DMS 273 treated with DMSO at 0.1 percent for 48 hours (cell line): ENCODE measurements around the gene IFITM5.
"Not testable (repeated sequence)": the region's sequence is repeated elsewhere in the genome, so short reads cannot be mapped to it uniquely, and the experiment has no call there.

Experiments
- DNase-seq: peaks from one replicate; lab custom pipeline; 2025; lab: John Stamatoyannopoulos, UW

IFITM5 gene

DNA sequence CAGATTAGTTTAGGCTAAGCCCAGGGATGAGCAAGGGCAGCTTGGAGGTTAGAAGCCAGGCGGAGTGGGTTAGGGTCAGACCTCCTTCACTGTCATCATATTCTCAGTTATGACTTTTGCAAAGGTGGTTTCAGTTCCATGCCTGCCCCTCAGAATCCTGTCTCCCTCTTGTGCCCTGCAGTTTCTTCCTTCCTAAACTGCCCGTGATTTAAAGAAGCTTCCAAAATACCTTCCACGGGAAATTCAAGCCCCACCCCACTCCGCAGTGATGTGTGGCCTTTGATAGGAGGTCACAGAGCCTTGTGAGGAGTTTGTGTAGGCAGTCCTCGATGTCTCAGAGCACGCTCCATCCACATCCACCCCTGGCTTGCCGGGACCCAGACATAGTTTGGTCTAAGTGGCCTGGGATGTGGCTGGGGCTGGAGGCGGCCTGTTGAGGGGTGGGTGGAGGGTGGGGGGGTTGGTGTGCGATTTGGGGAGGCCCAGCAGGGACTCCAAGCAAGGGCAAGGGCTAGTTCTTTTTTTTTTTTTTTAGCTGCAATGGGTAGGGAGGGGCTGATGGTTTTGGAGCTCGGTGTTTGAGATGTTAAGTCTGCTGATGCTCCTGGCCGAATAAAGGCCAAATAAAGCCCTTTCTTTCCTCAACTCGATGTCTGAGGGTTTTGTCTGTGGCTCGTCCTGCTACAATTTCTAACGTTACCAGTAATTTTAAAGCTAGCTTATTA is 12.9 kb upstream of the IFITM5 start:
- no peak for DNase-seq

DNA sequence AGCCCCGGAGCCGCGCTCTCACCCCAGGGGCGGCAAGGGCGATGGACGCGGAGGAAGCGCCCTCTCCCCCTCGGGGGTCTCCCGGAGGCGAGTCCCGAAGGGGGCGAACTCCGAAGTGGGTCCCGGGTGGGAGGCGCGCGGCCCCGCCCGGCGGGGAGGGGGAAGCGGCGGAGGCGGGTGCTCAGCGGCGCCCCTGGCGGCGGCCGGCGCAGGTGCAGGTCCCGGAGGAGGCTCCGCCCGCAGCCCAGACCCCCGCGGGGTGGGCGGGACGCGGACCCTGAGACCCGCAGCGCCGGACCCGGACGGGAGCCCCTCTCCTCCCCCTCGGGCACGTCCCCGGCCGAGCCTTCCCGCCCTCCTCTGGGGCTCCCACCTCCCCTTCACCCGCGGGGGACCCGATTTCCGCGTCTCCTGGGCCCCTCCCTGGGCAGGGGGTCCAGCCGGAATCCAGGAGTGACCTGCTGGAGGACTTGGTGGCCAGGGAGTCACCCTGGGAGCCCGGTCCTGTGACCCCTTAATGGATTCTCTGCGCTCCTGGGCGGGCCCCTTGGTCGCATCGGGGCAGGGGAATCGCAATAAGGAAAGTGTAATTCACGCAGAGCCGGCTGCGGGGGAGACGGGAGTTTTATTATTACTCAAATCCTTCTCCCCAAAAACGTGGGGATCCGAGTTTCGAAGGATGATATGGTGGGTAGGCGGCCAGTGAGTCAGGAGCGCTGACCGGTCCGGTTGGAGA is 11.9 kb upstream of the IFITM5 start:
- DNase-seq = not testable (repeated sequence)

DNA sequence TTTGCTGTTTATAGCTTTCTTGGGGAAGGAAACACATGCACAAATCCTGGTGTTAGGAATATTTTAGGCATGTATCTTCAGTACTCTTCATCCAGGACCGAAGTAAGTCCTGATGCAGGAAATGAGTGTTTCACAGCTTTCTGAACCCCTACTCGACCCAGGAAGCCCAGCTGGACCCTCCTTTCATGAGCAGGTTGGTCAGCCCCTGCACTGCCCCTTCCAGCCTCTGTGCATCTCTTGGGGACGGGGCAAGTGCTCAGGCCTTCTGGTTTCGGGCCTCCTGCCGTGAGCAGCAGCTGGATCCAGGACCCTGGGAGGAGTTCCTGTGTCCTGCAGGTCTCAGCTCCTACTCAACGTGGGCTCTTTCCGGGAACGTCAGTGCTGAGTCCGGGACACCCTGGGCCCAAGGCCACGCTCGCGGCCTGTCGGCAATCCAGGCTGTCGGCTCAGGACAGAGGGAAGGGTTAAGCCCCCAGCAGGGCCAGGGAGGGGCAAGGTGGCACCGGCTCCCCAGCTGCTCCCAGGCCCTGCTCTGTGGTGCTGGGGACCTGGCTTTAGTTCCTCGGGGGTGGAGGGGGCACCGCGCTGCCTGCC is 10.8 kb upstream of the IFITM5 start:
- not testable (repeated sequence) for DNase-seq

DNA sequence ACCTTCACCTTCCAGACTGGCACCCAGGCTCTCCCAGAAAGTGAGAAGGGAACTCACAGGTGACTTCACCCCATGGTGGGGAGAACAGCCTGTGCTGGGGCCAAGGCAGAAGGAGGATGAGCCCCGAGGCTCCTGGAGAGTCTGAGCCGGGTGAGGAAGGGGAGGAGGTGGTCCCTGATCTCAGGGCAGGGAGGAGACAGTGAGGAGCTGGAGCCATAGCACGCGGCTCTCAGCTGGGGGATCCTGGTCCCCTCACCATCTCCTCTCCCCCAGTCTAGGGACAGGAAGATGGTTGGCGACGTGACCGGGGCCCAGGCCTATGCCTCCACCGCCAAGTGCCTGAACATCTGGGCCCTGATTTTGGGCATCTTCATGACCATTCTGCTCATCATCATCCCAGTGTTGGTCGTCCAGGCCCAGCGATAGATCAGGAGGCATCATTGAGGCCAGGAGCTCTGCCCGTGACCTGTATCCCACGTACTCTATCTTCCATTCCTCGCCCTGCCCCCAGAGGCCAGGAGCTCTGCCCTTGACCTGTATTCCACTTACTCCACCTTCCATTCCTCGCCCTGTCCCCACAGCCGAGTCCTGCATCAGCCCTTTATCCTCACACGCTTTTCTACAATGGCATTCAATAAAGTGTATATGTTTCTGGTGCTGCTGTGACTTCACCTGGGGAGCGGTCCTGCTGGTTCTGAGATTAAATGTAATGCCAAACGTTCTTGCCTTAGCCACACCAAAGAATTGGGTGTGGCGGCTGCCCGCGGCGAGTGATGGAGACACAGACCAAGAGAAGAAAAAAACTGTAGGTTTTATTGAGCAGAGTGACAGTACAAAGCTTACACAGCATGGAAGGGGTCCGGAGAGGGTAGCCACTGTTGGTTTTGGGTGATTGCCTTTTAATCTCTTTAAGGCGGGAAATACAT is 9.7 kb upstream of the IFITM5 start:
- not testable (repeated sequence) for DNase-seq

DNA sequence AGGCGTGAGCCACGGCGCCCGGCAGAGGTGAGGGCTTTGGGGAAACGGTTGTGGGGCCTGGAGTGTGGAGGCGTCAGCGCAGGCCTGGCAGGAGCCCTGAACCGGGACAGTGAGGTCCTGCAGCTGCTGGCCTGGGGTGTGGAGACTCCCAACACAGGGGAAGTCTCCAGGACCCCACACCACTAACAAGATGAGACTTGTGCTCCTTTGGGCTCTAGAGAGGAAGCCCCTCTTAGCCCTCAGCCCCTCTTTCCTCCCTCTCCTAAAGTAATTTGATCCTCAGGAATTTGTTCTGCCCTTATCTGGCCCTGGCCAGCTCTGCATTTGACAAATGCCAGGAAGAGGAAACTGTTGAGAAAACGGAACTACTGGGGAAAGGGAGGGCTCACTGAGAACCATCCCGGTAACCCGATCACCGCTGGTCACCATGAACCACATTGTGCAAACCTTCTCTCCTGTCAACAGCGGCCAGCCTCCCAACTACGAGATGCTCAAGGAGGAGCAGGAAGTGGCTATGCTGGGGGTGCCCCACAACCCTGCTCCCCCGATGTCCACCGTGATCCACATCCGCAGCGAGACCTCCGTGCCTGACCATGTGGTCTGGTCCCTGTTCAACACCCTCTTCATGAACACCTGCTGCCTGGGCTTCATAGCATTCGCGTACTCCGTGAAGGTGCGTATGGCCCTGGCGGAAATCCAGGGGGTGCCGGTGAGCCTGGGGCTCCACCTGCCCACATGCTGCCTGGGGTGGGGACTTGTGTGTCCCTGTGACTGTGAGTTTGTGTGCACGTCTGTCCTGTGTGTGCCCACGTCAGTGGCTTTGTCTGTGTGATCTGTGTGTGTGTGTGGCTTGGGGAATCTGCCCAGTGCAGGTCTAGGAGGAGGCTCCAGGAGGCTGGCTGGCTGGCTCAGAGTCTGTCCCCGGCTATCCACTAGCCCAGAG is 8.7 kb upstream of the IFITM5 start, which contains the start of gene IFITM2:
TSS of gene IFITM2 (plus strand) at position 51 of the 943 bp plus-strand sequence. CDS start at position 428, 377 bp downstream.
- not testable (repeated sequence) for DNase-seq

DNA sequence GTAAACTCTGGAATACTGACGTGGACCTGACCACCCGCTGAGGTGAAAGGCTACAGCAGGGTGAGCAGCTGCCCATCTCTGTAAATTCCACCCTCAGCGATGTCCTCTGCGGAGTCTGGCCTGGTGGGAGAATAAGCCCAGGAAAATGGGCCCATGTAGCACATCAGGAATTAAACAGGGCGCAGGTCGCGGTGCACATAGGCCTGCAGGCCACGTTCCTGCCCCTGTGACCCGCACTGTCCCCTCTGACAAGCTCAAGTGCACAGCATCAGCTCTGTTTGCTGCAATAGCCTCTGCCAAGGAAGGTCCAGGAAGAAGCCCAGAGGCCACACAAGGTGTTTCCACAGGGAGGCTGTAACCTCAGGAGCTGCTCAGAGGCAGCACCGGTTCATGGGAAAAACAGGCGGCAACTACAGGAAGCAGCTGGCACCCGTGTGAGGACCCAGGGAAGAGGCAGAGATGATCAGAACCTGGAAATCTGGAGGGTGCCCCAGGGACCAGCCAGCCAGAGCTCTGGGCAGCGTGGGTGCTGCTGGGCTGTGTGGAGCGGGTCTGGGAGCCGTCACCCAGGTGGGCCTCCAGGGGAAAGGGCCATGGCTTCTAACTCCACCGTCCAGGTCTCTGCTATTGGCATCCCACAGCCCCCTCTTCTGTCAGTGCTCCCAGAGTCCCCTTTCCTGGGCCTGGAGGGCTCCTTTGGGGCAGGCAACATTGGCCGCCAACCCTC is 7.5 kb upstream of the IFITM5 start:
- DNase-seq = no peak

DNA sequence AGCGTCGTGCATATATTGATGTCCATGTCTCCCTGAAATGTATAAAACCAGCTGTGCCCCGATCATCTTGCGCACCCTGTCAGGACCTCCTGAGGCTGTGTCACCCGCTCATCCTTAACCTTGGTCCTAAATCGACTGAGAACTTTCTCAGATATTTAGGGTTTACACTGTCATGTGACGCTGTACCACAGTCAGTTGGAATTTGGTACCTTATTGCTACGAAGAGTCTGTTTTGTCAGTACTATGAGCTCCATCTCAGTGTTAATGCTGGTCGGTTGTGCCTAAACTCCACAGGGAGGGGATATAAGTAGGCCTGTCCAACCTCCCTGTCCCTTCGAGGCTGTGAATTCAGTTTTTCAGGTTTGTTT is 6.5 kb upstream of the IFITM5 start:
- no peak for DNase-seq

DNA sequence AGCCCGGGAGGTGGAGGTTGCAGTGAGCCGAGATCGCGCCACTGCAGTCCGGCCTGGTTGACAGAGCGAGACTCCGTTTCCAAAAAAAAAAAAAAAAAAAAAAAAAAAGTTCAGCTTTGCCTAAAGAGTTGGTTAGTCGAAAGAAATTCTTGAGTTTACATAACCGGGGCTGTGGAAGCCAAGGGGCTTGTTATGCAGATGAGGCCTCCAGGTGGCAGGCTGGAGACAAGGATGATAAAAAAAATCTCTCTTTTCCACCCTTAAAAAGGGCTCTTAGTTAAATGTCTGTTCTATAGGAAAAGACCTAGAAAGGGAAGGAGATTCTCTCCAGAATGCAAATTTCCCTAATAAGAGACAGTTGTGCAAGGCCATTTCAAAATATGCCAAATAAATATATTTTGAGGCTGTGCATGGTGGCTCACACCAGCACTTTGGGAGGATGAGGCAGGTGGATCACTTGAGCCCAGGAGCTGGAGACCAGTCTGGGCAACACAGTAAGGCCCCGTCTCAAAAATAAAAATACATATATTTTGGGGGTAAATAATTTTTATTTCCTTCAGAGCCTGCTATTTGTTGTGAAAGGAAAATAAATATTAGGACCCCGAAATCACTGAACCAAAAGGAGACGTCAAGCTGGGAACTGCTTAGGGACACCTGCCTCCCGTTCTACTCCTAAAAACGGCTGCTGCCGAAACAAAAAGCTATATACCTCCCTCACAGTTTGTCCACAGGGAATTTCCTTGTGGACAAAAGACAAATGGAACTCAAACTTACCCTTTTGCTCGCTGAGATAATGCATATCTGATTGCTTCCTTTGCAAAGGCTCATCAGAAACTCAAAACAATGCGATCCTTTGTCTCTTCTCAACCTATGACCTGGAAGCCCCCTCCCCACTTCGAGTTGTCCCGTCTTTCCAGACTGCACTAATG is 5.9 kb upstream of the IFITM5 start:
- no peak for DNase-seq

DNA sequence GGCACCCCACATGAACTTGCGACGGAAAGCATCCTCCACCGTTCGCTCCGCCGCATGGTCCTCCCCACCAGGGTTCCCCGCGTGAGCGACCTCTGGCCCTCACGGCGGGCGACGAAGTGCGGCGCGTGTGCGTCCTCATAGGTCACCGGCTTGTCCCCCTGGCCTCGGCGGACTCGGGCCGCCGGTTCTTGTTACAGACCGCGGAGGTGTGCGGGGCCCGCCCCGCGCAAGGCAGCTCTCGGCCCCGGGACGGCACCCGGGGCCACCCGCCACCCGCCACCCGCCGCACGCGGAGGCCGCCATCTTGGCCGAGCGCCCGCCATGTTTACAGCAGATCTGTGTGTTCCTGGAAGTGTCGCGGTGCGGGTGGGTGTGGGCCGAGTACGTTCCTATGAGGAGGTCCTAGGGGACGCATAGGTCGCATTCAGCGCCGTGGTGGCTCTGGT is 4.8 kb upstream of the IFITM5 start:
- no peak for DNase-seq

DNA sequence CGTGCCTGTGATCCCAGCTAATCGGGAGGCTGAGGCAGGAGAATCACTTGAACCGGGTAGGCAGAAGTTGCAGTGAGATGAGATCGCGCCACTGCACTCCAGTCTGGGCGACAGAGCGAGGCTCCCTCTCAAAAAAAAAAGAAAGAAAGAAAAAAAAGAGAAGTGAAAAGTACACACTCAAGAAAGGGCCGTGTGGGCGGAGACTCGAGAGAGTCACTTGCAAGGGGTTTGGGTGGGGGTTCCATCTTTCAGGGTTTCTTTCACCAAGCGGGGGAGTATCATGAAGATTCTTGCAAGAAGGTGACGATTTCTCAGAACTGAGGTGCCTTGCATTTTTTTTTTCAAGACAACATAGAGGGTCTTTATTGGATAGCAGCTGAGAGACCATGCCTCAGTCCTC is 4.0 kb upstream of the IFITM5 start:
- no peak for DNase-seq

DNA sequence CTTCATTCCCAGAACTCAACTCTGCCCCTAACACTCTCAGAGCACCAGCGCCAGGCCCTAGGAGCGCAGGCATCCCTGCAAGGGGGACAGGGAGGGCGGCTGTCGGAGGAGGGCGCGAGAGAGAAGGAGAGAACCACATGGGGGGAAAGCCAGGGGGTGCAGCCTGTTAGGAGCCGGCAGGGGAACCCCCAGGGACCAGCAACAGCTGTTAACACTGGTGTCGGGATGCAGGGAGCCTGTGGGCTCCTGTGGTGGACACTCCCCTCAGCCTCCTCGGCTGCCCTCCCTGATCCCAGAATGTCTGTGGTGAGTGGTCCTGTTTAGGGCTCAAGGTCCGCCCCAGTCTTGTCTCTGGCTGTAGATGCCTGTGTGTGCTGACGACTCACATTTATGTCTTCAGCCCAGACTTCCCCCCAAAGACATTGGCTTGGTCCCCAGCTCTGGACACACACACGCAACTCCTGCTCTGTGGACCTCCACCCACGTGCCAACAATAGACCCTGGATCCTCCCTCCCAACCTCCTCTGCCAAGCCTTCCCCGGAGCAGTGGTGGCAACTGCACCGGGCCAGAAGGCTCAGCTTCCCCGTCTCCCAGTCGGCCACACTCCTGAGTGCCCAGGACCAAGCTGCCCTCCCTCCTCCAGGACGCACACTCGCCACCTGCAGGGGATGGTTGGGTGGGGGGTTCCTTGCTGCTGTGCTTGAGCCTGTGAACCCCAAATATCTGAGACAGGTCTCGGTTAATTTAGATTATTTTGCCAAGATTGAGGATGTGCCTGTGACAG is 817 bp upstream of the IFITM5 start:
- DNase-seq = no peak

DNA sequence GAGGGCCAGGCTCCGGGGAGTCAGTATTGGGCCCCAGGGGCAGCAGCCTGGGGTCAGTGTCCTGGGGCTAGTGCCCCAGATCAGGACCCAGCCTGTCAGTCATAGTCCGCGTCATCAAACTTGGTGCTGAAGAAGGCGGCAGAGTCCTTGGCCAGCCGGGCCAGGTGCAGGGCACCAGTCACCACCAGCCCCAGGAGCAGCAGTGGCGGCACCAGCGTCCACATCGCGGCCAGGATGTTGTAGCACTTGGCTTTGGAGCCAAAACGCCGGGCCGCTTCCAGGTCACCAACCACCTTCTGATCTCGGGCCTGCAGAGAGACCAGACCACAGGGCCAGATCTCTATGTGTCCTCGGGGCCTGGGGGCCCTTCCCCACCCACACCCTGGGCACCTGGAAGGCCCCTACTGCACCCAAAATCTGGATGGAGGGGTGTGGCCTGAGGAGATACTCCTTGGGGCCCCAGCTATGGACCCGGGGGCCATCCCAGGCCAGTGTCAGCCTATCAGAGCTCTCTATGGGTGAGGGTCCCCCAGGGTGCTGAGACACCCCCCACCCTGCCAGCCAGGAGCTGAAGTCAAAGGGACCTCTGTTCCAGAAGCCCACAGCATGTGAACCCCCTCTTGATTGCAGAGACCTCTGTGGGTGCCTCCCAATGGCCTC is 790 bp downstream of the IFITM5 start:
- no peak for DNase-seq

DNA sequence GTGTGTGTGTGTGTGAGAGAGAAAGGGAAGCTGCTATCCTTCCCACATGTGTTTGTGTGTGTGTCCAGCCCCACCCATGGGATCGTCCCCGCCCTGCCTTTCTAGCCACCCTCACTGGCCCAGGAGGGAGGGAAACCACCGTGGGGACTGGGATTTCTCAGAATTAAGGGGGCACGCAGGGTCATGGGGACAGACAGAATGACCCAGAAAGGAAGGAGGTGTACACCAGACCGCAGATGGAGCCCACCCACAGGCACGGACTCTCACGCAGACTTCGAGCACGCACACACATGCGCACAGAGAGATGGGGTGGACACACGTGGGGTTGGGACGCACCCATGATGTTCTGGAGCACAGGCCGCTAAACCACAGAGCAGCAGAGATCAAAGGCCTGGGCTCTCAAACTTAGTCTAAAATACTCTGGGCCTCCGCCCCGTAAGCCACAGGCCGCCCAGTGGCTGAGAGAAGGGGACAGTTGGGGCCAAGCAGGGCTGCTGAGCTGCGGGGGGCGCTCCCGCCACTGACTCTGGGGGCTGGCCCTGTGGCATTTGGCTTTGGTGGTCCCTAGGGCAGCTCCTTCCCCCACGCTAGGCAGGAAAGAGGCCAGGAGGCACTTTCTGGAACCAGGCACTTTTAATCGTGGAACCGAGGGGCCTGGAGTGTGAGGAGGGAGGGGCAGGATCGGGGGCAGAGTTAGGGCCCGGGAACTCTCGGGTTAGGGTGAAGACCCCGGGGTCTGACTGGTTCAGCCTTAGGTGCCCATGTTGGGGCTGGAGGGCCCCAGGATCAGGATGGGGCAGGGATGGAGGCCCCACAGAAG is 1.5 kb downstream of the IFITM5 start:
- no peak for DNase-seq

DNA sequence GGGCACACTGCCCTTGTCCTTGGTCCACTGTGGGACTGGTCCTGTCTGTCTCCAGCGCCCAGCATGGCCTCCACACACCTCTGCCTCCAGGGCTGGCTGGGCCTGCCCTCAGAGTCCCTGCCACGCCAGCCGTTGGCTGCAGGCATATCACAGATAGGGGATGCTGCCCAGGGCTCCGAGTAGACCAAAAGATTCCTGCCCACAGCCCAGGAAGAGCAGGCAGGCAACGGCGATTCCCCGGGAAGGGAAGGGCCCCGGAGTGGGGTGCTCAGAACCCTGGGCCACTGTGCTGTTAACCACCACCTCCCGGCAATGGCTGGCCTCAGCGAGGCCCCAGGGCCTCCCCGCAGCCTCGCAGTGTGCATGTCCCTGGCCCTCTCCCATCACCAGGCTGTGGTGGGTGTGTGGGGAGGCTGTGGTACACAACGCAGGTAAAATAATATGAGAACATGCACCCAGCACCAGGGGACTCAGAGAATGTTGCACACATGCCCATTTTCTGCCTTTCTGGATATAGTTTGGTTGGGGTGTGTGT is 2.2 kb downstream of the IFITM5 start:
- no peak for DNase-seq

DNA sequence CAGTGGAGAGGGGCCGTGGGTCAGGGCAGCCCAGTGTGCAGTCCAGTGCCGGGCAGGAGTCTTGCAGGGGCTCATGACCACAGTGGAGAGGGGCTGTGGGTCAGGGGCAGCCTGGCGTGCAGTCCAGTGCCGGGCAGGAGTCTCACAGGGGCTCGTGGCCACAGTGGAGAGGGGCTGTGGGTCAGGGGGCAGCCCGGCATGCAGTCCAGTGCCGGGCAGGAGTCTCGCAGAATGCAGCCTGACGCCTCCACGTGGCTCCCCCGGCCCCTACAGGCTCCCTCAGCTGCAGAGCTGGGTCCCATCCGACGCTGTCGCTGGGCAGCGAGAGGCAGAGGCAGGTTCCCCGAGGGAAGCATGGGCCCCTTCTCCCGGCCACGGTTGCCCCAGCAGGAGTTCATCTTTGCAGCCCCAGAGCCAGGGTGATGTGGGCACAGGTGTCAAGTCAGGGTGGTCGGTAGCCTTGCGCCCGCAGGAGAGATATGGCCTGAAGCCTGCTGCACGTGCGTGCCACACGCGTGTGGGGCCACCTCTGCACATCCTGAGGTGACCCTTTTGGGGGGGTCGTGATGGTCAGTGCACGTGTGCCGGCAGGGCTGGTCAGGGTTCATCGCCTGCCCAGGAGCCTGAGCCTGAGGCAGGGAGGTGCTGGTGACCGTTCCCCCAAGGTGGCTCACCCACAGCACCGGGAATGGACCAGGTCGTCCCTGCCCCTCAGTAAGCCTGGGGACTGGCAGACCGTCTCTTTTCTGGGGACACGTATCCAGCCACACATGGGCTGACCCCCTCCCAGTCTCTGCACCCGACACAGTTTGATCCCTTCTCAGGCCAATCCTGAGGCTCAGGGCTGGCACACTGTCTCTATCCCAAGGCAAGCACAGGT is 2.9 kb downstream of the IFITM5 start:
- DNase-seq = no peak
